CD14-positive monocyte (primary cell): ENCODE data around the gene BMPER. TPM values are rescaled to one million over a fixed set of nuclear protein-coding genes. Genes with fewer than 3 reads are reported as not detected.

Experiments used
- DNase-seq, 3 donors: peaks; one replicate each; pipeline ENCODE4 v3.0.0-alpha.2; 2011 to 2022
- H2AFZ ChIP-seq: 2 replicates; pipeline ENCODE4 v1.6.0; 2012; ENCODE audit warnings: mild to moderate bottlenecking, low read depth, low read length, inconsistent platforms; ENCODE audit not compliant: insufficient read depth, poor library complexity, severe bottlenecking
- H3K27ac ChIP-seq, 2 donors: 1 replicate in 1 of 2; 2 replicates in 1 of 2; pipeline ENCODE4 v1.5.1; 2012 to 2013; ENCODE audit warnings: low read length in 2 of 2, control low read depth in 1 of 2, inconsistent platforms in 1 of 2, low read depth in 1 of 2, mild to moderate bottlenecking in 1 of 2
- H3K27me3 ChIP-seq, 2 donors: one replicate each; pipeline versions ENCODE4 v1.6.0 to v1.6.1; 2011 to 2013; ENCODE audit warnings: low read length in 2 of 2; ENCODE audit not compliant: control insufficient read depth in 2 of 2, insufficient read depth in 2 of 2
- H3K36me3 ChIP-seq, 2 donors: replicated peaks in 1 of 2; 1 replicate in 1 of 2; 2 replicates in 1 of 2; pipeline versions ENCODE4 v1.5.1 to v1.6.1; 2012 to 2013; ENCODE audit warnings: low read length in 2 of 2, control low read depth in 1 of 2, inconsistent platforms in 1 of 2, mild to moderate bottlenecking in 1 of 2; ENCODE audit not compliant: insufficient read depth in 2 of 2, control insufficient read depth in 1 of 2
- H3K4me1 ChIP-seq, 2 donors: 1 replicate in 1 of 2; 2 replicates in 1 of 2; pipeline versions ENCODE4 v1.5.1 to v1.6.1; 2012 to 2013; ENCODE audit warnings: low read length in 2 of 2, control low read depth in 1 of 2, inconsistent platforms in 1 of 2, mild to moderate bottlenecking in 1 of 2, moderate library complexity in 1 of 2; ENCODE audit not compliant: insufficient read depth in 2 of 2, control insufficient read depth in 1 of 2
- H3K4me2 ChIP-seq: replicated peaks from 2 replicates; pipeline ENCODE3; 2012; ENCODE audit warnings: low read length, moderate library complexity, mild to moderate bottlenecking; ENCODE audit not compliant: poor library complexity, severe bottlenecking; ENCODE audit errors: extremely low read depth
- H3K4me3 ChIP-seq, 3 experiments: fragments of 200-600 bp in 1 of 3; sonication (generic) in 1 of 3; replicated peaks in 1 of 3; 1 replicate in 2 of 3; 2 replicates in 1 of 3; pipeline ENCODE4 v1.5.1; 2011 to 2013; ENCODE audit warnings: low read length in 3 of 3, mild to moderate bottlenecking in 3 of 3, control low read depth in 2 of 3, low read depth in 2 of 3, inconsistent platforms in 1 of 3, moderate library complexity in 1 of 3
- H3K79me2 ChIP-seq: 2 replicates; pipeline ENCODE4 v1.6.0; 2012; ENCODE audit warnings: mild to moderate bottlenecking, control low read depth, inconsistent platforms, low read length, moderate library complexity; ENCODE audit not compliant: insufficient read depth
- H3K9ac ChIP-seq: 2 replicates; pipeline ENCODE4 v1.6.0; 2017; ENCODE audit warnings: low read length, mild to moderate bottlenecking; ENCODE audit not compliant: insufficient read depth, poor library complexity, severe bottlenecking
- H3K9me3 ChIP-seq, 2 donors: replicated peaks in 1 of 2; 1 replicate in 1 of 2; 2 replicates in 1 of 2; pipeline versions ENCODE4 v1.5.1 to v1.6.1; 2012 to 2013; ENCODE audit warnings: low read length in 2 of 2, control low read depth in 1 of 2; ENCODE audit not compliant: control insufficient read depth in 1 of 2, insufficient read depth in 1 of 2
- H4K20me1 ChIP-seq: 2 replicates; pipeline ENCODE4 v1.6.0; 2012; ENCODE audit warnings: mild to moderate bottlenecking, low read length, control low read depth, moderate library complexity; ENCODE audit not compliant: insufficient read depth
- H3K27ac Mint-ChIP-seq, 7 donors: one replicate each; pipeline ENCODE4 v1.8.0; 2020; ENCODE audit warnings: mild to moderate bottlenecking in 7 of 7, mixed read lengths in 7 of 7, moderate library complexity in 6 of 7, inconsistent platforms in 2 of 7
- H3K27me3 Mint-ChIP-seq, 3 donors: one replicate each; pipeline ENCODE4 v1.8.0; 2021 to 2022; ENCODE audit warnings: low read depth in 3 of 3, mild to moderate bottlenecking in 3 of 3, mixed read lengths in 3 of 3, moderate library complexity in 3 of 3, inconsistent platforms in 1 of 3
- H3K36me3 Mint-ChIP-seq, 2 donors: one replicate each; pipeline ENCODE4 v1.8.0; 2020; ENCODE audit warnings: mixed read lengths in 2 of 2, inconsistent platforms in 1 of 2, mild to moderate bottlenecking in 1 of 2
- H3K4me1 Mint-ChIP-seq: one replicate; pipeline ENCODE4 v1.8.0; 2020; ENCODE audit warnings: mild to moderate bottlenecking, mixed read lengths
- H3K4me3 Mint-ChIP-seq, 2 donors: one replicate each; pipeline ENCODE4 v1.8.0; 2020; ENCODE audit warnings: mild to moderate bottlenecking in 2 of 2, mixed read lengths in 2 of 2, moderate library complexity in 1 of 2
- H3K9me3 Mint-ChIP-seq, 7 donors: one replicate each; pipeline ENCODE4 v1.8.0; 2020 to 2022; ENCODE audit warnings: mixed read lengths in 7 of 7, mild to moderate bottlenecking in 6 of 7, moderate library complexity in 6 of 7, inconsistent platforms in 2 of 7
- CTCF ChIP-seq: fragments of 200-600 bp; IDR thresholded peaks from one replicate; pipeline ENCODE4 v1.8.0; 2022; ENCODE audit warnings: antibody characterized with exemption, mild to moderate bottlenecking
- WGBS: methylation state at CpG from one replicate; pipeline ENCODE4 v1.1.5; 2013; ENCODE audit warnings: missing lambda C conversion rate; ENCODE audit not compliant: insufficient coverage; 5-methylcytosine and 5-hydroxymethylcytosine counted together
- intact Hi-C, 2 donors: fragments of 100-400 bp; cut with micrococcal nuclease; formaldehyde crosslinking; loops; one replicate each; pipeline versions ENCODE4 v1.15.0 to v1.15.1; 2023
- polyA plus RNA-seq, 3 donors: library from polyadenylated mRNA; depleted of rRNA in 1 of 3; unstranded in 2 of 3; stranded (reverse) in 1 of 3; fragments of 300-500 nt in 2 of 3; fragments of >200 nt in 1 of 3; fragmentation: Illumina TruSeq in 2 of 3; gene quantifications; 1 replicate in 2 of 3; 2 replicates in 1 of 3; pipeline ENCODE4 v1.2.3, GENCODE V29; 2012 to 2021

BMPER gene
- polyA plus RNA-seq, 3 donors = not detected

DNA sequence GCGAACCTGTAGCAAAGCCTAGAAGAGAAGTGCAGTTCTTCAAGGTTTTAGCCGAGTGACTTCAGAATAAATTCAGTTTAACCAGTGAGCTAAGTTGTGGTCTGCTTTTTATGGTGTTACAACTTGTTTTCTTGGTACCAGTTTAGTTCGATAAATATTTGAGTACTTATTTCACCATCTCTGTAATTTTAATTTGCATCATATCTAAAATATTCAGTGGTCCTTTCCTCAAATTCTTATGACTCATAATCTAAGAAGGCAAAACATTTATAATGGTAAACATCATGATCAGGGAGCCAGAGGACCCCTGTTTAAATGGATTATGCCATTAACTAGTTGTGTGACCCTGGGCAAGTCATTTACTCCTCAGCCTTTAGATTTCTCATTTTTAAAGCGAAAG lies 4.1 kb upstream of the BMPER start:
- peaks cover 8% of the 10 kb centered on the region for H3K4me1 Mint-ChIP-seq
- H3K27me3 ChIP-seq = peaks cover 43 to 50% of the 10 kb centered on the region in 2 donors
- no peak overlapping the region for H3K27ac ChIP-seq
- intact Hi-C loops = no loop called here
- no peak overlapping the region for H3K4me3 ChIP-seq
- peaks cover 45 to 57% (median 56%) of the 10 kb centered on the region in 3 donors for H3K27me3 Mint-ChIP-seq
- no peak for DNase-seq
- H3K36me3 Mint-ChIP-seq = peaks cover 0 to 1% of the 10 kb centered on the region in 2 donors
- no peaks in the 10 kb centered on the region for H4K20me1 ChIP-seq
- H3K27ac Mint-ChIP-seq = no peak overlapping the region
- H3K4me2 ChIP-seq = no peak overlapping the region
- no peak for TF ChIP-seq CTCF
- peaks cover 0 to 4% of the 10 kb centered on the region in 2 donors for H3K9me3 ChIP-seq
- no CpG with 5 or more reads among the region's 4 CpGs for WGBS
- H3K9ac ChIP-seq = no peak overlapping the region
- peaks cover 0 to 13% of the 10 kb centered on the region in 2 donors for H3K4me1 ChIP-seq
- H3K9me3 Mint-ChIP-seq = peaks cover 0 to 6% (median 1%) of the 10 kb centered on the region in 7 donors
- H3K4me3 Mint-ChIP-seq = no peak overlapping the region
- no peaks in the 10 kb centered on the region for H3K79me2 ChIP-seq
- H2AFZ ChIP-seq = no peak overlapping the region
- no peaks in the 10 kb centered on the region for H3K36me3 ChIP-seq

DNA sequence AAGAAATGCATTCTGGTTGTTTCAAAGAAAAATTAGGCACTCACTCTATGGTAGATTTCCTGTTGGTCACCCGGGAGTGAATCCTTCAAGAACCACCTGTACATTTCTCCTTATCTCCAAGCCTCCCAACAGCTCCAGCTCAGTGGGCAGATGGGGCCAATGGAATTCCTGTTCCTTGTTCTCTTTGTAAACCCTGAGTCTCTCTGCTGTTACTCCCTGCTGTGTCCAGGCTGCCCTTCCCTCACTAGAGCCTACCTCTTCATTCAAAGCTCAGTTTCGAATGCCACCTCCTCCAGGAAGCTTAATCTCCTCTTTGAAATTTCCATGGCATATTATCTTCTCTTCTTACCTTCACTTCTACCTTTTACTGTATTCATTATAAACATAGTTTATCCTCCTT lies 3.5 kb upstream of the BMPER start:
- Mint-ChIP-seq H3K27me3 (peaks cover 51 to 63% (median 62%) of the 10 kb centered on the region in 3 donors), H3K4me3 (no peak overlapping the region), H3K36me3 (peaks cover 0 to 1% of the 10 kb centered on the region in 2 donors), H3K9me3 (peaks cover 0 to 6% (median 1%) of the 10 kb centered on the region in 7 donors), H3K4me1 (peaks cover 8% of the 10 kb centered on the region), H3K27ac (no peak overlapping the region)
- Histone ChIP-seq H4K20me1 (no peaks in the 10 kb centered on the region), H3K4me1 (peaks cover 0 to 13% of the 10 kb centered on the region in 2 donors), H3K4me3 (no peak overlapping the region), H2AFZ (no peak overlapping the region), H3K36me3 (no peaks in the 10 kb centered on the region), H3K9me3 (peaks cover 0 to 4% of the 10 kb centered on the region in 2 donors), H3K9ac (no peak overlapping the region), H3K79me2 (no peaks in the 10 kb centered on the region), H3K4me2 (no peak overlapping the region), H3K27me3 (peaks cover 49 to 57% of the 10 kb centered on the region in 2 donors), H3K27ac (no peak overlapping the region)
- WGBS = 57% methylated on average over 2 of the region's 2 CpGs
- no peak for TF ChIP-seq CTCF
- no peak for DNase-seq
- intact Hi-C loops = no loop called here
